ENCODE results near the gene PTPN11. TPM values are rescaled to one million over a fixed set of nuclear protein-coding genes. Genes with fewer than 3 reads are reported as not detected.

Gene PTPN11
- total and polyA plus RNA-seq, 2 donors (not counting 3 experiments of a cell fraction or from before 2014, with no cell fraction given): 36.5 to 107 TPM

DNA sequence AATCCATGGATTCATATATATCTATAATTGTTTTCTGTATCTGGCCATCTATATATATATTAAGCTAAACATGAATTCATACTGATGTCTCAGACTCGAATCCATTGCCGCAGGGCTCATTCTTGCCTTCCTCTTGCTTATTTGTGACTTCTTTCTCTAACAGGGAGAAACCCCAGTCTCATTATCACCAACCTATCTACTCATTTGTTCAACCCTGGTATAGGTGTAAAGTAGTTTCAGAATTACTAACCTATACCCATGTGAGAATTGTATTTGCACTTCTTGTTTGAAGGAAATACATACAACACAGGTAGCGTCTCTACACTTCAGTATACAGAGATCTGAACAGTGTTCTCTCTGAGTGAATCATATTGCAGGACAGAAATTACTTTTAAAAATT lies 77.7 kb downstream of the PTPN11 start:
- Histone ChIP-seq H3K79me2 (ENCODE audit: control insufficient read depth, insufficient read depth, low read length) (no peaks in the 10 kb centered on the region), H4K20me1 (replicated peaks; ENCODE audit: control insufficient read depth, extremely low read depth, insufficient read depth, low read length) (no peaks in the 10 kb centered on the region), H2AFZ (ENCODE audit: low read depth, low read length) (no peak overlapping the region), H3K36me3 (ENCODE audit: control insufficient read depth in 2 of 2, extremely low read depth in 1 of 2, insufficient read depth in 2 of 2, low read length in 2 of 2) (peaks cover 0 to 6% of the 10 kb centered on the region in 2 experiments), H3K9ac (replicated peaks; ENCODE audit: extremely low read depth, insufficient read depth, low read length) (no peak overlapping the region), H3K4me2 (ENCODE audit: insufficient read depth, low read length) (no peak overlapping the region), H3K9me1 (replicated peaks; ENCODE audit: control insufficient read depth, extremely low read depth, insufficient read depth, low read length) (no peaks in the 10 kb centered on the region), H3K4me3 (replicated peaks in 1 of 3; ENCODE audit: insufficient read depth in 1 of 3, low read depth in 1 of 3, low read length in 3 of 3) (no peak overlapping the region), H3K4me1 (ENCODE audit: control insufficient read depth, extremely low read depth, insufficient read depth, low read length) (no peaks in the 10 kb centered on the region), H3K27ac (ENCODE audit: insufficient read depth, low read depth, low read length) (no peak overlapping the region), H3K27me3 (ENCODE audit: control insufficient read depth in 2 of 2, insufficient read depth in 2 of 2, low read length in 2 of 2) (no peaks in the 10 kb centered on the region), H3K9me3 (replicated peaks; ENCODE audit: control insufficient read depth, insufficient read depth, low read length) (no peaks in the 10 kb centered on the region)
- intact Hi-C loops (cut with micrococcal nuclease) (no loop called here), dilution Hi-C loops (cut with MboI; ENCODE audit: extremely low pct_ligation_motif_present, low sequenced_read_pairs) (no loop called here)
- BruUV-seq (replicated peaks): no TSS peak
- TF ChIP-seq MYC (IDR thresholded peaks at IDR 0.05; ENCODE audit: low read depth, low read length) (no peak), FOS (IDR thresholded peaks at IDR 0.05; ENCODE audit: borderline replicate concordance, insufficient read depth, low read length) (no peak), EZH2 (IDR thresholded peaks at IDR 0.05; ENCODE audit: borderline replicate concordance, low read depth, low read length, severe bottlenecking) (no peak)
- TF ChIP-seq, protein P1, sequence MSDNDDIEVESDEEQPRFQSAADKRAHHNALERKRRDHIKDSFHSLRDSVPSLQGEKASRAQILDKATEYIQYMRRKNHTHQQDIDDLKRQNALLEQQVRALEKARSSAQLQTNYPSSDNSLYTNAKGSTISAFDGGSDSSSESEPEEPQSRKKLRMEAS (IDR thresholded peaks at IDR 0.05; ENCODE audit: insufficient read depth, insufficient read length): no peak
- DNase-seq (ENCODE audit: low read depth, low spot score) (no peak), FAIRE-seq (no peak)
- POLR2A ChIA-PET: no interaction called here
- CTCF ChIA-PET: no interaction called here

DNA sequence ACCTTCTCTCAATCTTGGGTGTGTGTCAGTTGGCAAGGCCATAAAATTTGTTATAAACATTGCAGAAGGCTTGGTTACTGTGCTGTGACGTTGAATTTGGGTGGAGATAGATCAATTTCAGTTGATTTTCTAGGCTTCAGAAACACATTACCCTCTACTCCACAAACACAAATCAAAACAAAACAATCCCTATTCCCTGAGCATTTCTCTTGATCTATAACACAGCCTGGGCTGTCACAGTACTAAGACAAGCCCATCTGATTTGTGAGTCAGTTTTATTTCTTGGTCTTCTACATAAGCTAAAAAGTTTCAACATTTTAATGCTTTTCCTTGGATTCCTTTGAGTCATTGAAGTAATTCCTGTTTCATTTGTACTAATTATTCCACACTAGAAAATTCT lies 79.8 kb downstream of the PTPN11 start:
- no peak overlapping the region for H3K4me2 ChIP-seq (ENCODE audit: insufficient read depth, low read length)
- H3K9me1 ChIP-seq (replicated peaks; ENCODE audit: control insufficient read depth, extremely low read depth, insufficient read depth, low read length): no peaks in the 10 kb centered on the region
- H3K27me3 ChIP-seq (ENCODE audit: control insufficient read depth in 2 of 2, insufficient read depth in 2 of 2, low read length in 2 of 2): no peaks in the 10 kb centered on the region
- DNase-seq (ENCODE audit: low read depth, low spot score) (no peak), FAIRE-seq (no peak)
- no peak overlapping the region for H3K4me3 ChIP-seq (replicated peaks in 1 of 3; ENCODE audit: insufficient read depth in 1 of 3, low read depth in 1 of 3, low read length in 3 of 3)
- dilution Hi-C loops (cut with MboI; ENCODE audit: extremely low pct_ligation_motif_present, low sequenced_read_pairs) (no loop called here), intact Hi-C loops (cut with micrococcal nuclease) (no loop called here)
- no peaks in the 10 kb centered on the region for H3K4me1 ChIP-seq (ENCODE audit: control insufficient read depth, extremely low read depth, insufficient read depth, low read length)
- H3K27ac ChIP-seq (ENCODE audit: insufficient read depth, low read depth, low read length): no peak overlapping the region
- POLR2A ChIA-PET: no interaction called here
- peaks cover 0 to 7% of the 10 kb centered on the region in 2 experiments for H3K36me3 ChIP-seq (ENCODE audit: control insufficient read depth in 2 of 2, extremely low read depth in 1 of 2, insufficient read depth in 2 of 2, low read length in 2 of 2)
- no peaks in the 10 kb centered on the region for H3K79me2 ChIP-seq (ENCODE audit: control insufficient read depth, insufficient read depth, low read length)
- no peaks in the 10 kb centered on the region for H3K9me3 ChIP-seq (replicated peaks; ENCODE audit: control insufficient read depth, insufficient read depth, low read length)
- H2AFZ ChIP-seq (ENCODE audit: low read depth, low read length): no peak overlapping the region
- H4K20me1 ChIP-seq (replicated peaks; ENCODE audit: control insufficient read depth, extremely low read depth, insufficient read depth, low read length): no peaks in the 10 kb centered on the region
- TF ChIP-seq GATA2 (IDR thresholded peaks at IDR 0.05; ENCODE audit: insufficient read depth, insufficient read length, low read depth, low read length) (no peak), JUN (IDR thresholded peaks at IDR 0.05; ENCODE audit: borderline replicate concordance, insufficient read depth, insufficient read length, low read depth) (no peak), FOS (IDR thresholded peaks at IDR 0.05; ENCODE audit: borderline replicate concordance, insufficient read depth, low read length) (no peak), MYC (IDR thresholded peaks at IDR 0.05; ENCODE audit: low read depth, low read length) (no peak), EZH2 (IDR thresholded peaks at IDR 0.05; ENCODE audit: borderline replicate concordance, low read depth, low read length, severe bottlenecking) (no peak), POLR2A (IDR thresholded peaks at IDR 0.05; ENCODE audit: low read depth, low read length) (no peak)
- TF ChIP-seq, protein P2, sequence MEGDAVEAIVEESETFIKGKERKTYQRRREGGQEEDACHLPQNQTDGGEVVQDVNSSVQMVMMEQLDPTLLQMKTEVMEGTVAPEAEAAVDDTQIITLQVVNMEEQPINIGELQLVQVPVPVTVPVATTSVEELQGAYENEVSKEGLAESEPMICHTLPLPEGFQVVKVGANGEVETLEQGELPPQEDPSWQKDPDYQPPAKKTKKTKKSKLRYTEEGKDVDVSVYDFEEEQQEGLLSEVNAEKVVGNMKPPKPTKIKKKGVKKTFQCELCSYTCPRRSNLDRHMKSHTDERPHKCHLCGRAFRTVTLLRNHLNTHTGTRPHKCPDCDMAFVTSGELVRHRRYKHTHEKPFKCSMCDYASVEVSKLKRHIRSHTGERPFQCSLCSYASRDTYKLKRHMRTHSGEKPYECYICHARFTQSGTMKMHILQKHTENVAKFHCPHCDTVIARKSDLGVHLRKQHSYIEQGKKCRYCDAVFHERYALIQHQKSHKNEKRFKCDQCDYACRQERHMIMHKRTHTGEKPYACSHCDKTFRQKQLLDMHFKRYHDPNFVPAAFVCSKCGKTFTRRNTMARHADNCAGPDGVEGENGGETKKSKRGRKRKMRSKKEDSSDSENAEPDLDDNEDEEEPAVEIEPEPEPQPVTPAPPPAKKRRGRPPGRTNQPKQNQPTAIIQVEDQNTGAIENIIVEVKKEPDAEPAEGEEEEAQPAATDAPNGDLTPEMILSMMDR (IDR thresholded peaks at IDR 0.05; ENCODE audit: extremely low read depth in 1 of 2, insufficient read depth in 1 of 2, low read depth in 1 of 2, low read length in 2 of 2): no peak
- no TSS peak for BruUV-seq (replicated peaks)
- CTCF ChIA-PET: no interaction called here
- H3K9ac ChIP-seq (replicated peaks; ENCODE audit: extremely low read depth, insufficient read depth, low read length): no peak overlapping the region
